Esophagus muscularis mucosa (tissue), 4 donors: Measurements from ENCODE around the gene ZNF438. TPM values are rescaled to one million over a fixed set of nuclear protein-coding genes. Genes with fewer than 3 reads are reported as not detected.

Experiments used
- DNase-seq: peaks from one replicate; pipeline ENCODE4 v3.0.0-alpha.2; 2017; ENCODE audit errors: extremely low spot score
- H3K27ac ChIP-seq, 4 donors: fragments of 200-600 bp; sonication (generic); replicated peaks in 1 of 4; 1 replicate in 3 of 4; 2 replicates in 1 of 4; pipeline ENCODE4 v1.5.1; 2016 to 2019; ENCODE audit warnings: mild to moderate bottlenecking in 1 of 4
- H3K27me3 ChIP-seq, 4 donors: fragments of 200-600 bp; sonication (generic); one replicate each; pipeline versions ENCODE4 v1.5.1 to v1.6.0; 2016 to 2019
- H3K36me3 ChIP-seq, 4 donors: fragments of 200-600 bp; sonication (generic); one replicate each; pipeline ENCODE4 v1.5.1; 2016 to 2019
- H3K4me1 ChIP-seq, 4 donors: fragments of 200-600 bp; sonication (generic); one replicate each; pipeline ENCODE4 v1.5.1; 2016 to 2019
- H3K4me3 ChIP-seq, 4 donors: fragments of 200-600 bp; sonication (generic); 1 replicate in 2 of 4; 2 replicates in 2 of 4; pipeline ENCODE4 v1.5.1; 2016 to 2019; ENCODE audit warnings: mild to moderate bottlenecking in 4 of 4, moderate library complexity in 1 of 4
- H3K9me3 ChIP-seq, 4 donors: fragments of 200-600 bp; sonication (generic); 1 replicate in 3 of 4; 2 replicates in 1 of 4; pipeline ENCODE4 v1.5.1; 2016 to 2019
- EP300 ChIP-seq: sonication (generic); formaldehyde crosslinking; IDR thresholded peaks from one replicate; pipeline ENCODE4 v1.6.1; 2017; ENCODE audit warnings: antibody characterized with exemption
- POLR2A ChIP-seq: fragments of 450-650 bp; IDR thresholded peaks from one replicate; pipeline ENCODE4 v1.6.1; 2017; ENCODE audit warnings: antibody characterized with exemption, moderate library complexity, mild to moderate bottlenecking, low read depth
- POLR2AphosphoS5 ChIP-seq, 2 donors: sonication (generic); formaldehyde crosslinking; IDR thresholded peaks; one replicate each; pipeline ENCODE4 v1.6.1; 2017; ENCODE audit warnings: antibody characterized with exemption in 2 of 2
- WGBS: methylation state at CpG from one replicate; pipeline ENCODE4 v1.1.5; 2018; 5-methylcytosine and 5-hydroxymethylcytosine counted together
- intact Hi-C: fragments of 100-400 bp; cut with DNase I; formaldehyde crosslinking; loops from one replicate; pipeline ENCODE4 v1.15.1; 2023
- total RNA-seq, 4 donors: library from RNA; depleted of rRNA; stranded (reverse); fragments of >200 nt; gene quantifications; one replicate each; pipeline versions ENCODE4 v1.1.0 to v1.2.1, GENCODE V29; 2016
- TF ChIP-seq, protein P1 (sequence below), 3 experiments: fragments of 200-600 bp in 2 of 3; fragments of 450-650 bp in 1 of 3; sonication (generic) in 2 of 3; IDR thresholded peaks; one replicate each; pipeline ENCODE4 v1.5.1; 2017 to 2019; ENCODE audit warnings: antibody characterized with exemption in 3 of 3, mild to moderate bottlenecking in 2 of 3, moderate library complexity in 1 of 3

ZNF438 gene
- total RNA-seq, 4 donors from 2014 or later = 11.0 to 11.6 (median 11.3) TPM

- no peak for DNase-seq
- H3K4me3 ChIP-seq = no peak overlapping the region
- 72% methylated on average over 7 of the region's 8 CpGs for WGBS
Measured at GRCh38 chr10:30827531-30828120, 204.0 kb downstream of the ZNF438 start.

DNA sequence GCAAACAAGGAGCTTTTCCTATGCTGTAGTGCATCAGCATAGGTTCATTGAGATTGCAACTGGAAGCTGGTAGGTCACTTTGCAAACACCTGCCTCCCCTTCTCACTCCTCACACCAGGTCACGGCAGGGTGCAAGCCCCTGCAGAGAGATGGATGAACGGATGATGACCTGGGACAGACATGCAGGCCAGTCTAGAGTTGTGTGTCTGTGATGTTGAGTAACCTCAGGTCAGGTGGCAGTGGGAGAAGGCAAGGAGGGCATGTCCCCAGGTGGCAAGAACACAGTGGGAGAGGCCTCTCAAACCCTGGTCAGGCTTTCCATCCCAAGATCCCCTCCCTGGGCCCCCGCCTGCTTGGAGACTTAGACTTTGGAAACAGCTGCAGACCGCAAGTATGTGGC, 205.0 kb downstream of the ZNF438 start:
- Histone ChIP-seq H3K36me3 (no peaks in the 10 kb centered on the region), H3K4me3 (no peak overlapping the region), H3K27ac (no peak overlapping the region), H3K9me3 (no peaks in the 10 kb centered on the region), H3K4me1 (peaks cover 3 to 10% (median 4%) of the 10 kb centered on the region in 4 donors), H3K27me3 (no peaks in the 10 kb centered on the region)
- no peak for DNase-seq
- 83% methylated on average over 3 of the region's 4 CpGs for WGBS
- intact Hi-C loops = no loop called here
- TF ChIP-seq, protein P1, sequence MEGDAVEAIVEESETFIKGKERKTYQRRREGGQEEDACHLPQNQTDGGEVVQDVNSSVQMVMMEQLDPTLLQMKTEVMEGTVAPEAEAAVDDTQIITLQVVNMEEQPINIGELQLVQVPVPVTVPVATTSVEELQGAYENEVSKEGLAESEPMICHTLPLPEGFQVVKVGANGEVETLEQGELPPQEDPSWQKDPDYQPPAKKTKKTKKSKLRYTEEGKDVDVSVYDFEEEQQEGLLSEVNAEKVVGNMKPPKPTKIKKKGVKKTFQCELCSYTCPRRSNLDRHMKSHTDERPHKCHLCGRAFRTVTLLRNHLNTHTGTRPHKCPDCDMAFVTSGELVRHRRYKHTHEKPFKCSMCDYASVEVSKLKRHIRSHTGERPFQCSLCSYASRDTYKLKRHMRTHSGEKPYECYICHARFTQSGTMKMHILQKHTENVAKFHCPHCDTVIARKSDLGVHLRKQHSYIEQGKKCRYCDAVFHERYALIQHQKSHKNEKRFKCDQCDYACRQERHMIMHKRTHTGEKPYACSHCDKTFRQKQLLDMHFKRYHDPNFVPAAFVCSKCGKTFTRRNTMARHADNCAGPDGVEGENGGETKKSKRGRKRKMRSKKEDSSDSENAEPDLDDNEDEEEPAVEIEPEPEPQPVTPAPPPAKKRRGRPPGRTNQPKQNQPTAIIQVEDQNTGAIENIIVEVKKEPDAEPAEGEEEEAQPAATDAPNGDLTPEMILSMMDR (IDR thresholded peaks at IDR 0.05) = no peak
- TF ChIP-seq POLR2AphosphoS5 (IDR thresholded peaks at IDR 0.05) (no peak), EP300 (no peak), POLR2A (no peak)

More at GRCh38 chr10:30827531-30828120, 204.0 kb downstream of the ZNF438 start:
- Histone ChIP-seq H3K36me3 (no peaks in the 10 kb centered on the region), H3K27ac (no peak overlapping the region), H3K4me1 (peaks cover 3 to 10% (median 4%) of the 10 kb centered on the region in 4 donors), H3K27me3 (no peaks in the 10 kb centered on the region), H3K9me3 (no peaks in the 10 kb centered on the region)
- intact Hi-C loops = no loop called here
- TF ChIP-seq POLR2A (no peak), EP300 (no peak), POLR2AphosphoS5 (IDR thresholded peaks at IDR 0.05) (no peak)
- TF ChIP-seq, protein P1 (IDR thresholded peaks at IDR 0.05) = no peak

- Histone ChIP-seq H3K27me3 (no peaks in the 10 kb centered on the region), H3K36me3 (no peaks in the 10 kb centered on the region), H3K4me3 (no peak overlapping the region), H3K27ac (no peak overlapping the region), H3K4me1 (peaks cover 4 to 15% (median 9%) of the 10 kb centered on the region in 4 donors), H3K9me3 (no peaks in the 10 kb centered on the region)
- DNase-seq = no peak
- TF ChIP-seq, protein P1 (IDR thresholded peaks at IDR 0.05) = no peak
- TF ChIP-seq POLR2AphosphoS5 (IDR thresholded peaks at IDR 0.05) (no peak), EP300 (no peak), POLR2A (no peak)
- intact Hi-C loops = no loop called here
Measured at GRCh38 chr10:30825495-30825894, 206.2 kb downstream of the ZNF438 start.

GRCh38 chr10:30825022-30825421, 206.6 kb downstream of the ZNF438 start:
- H3K27me3 ChIP-seq = no peaks in the 10 kb centered on the region
- H3K36me3 ChIP-seq = no peaks in the 10 kb centered on the region
- intact Hi-C loops = no loop called here
- H3K4me3 ChIP-seq = no peak overlapping the region
- no peak overlapping the region for H3K27ac ChIP-seq
- WGBS = 96% methylated on average over 3 of the region's 3 CpGs
- no peaks in the 10 kb centered on the region for H3K9me3 ChIP-seq
- H3K4me1 ChIP-seq = peaks cover 4 to 20% (median 12%) of the 10 kb centered on the region in 4 donors
- TF ChIP-seq POLR2AphosphoS5 (IDR thresholded peaks at IDR 0.05) (no peak), POLR2A (no peak), EP300 (no peak)
- TF ChIP-seq, protein P1 (IDR thresholded peaks at IDR 0.05) = no peak
- no peak for DNase-seq

GRCh38 chr10:30823651-30824050, 208.0 kb downstream of the ZNF438 start:
- no peaks in the 10 kb centered on the region for H3K9me3 ChIP-seq
- intact Hi-C loops = no loop called here
- no peaks in the 10 kb centered on the region for H3K36me3 ChIP-seq
- H3K4me3 ChIP-seq = no peak overlapping the region
- H3K27ac ChIP-seq = no peak overlapping the region
- H3K27me3 ChIP-seq = no peaks in the 10 kb centered on the region
- TF ChIP-seq EP300 (no peak), POLR2AphosphoS5 (IDR thresholded peaks at IDR 0.05) (no peak), POLR2A (no peak)
- TF ChIP-seq, protein P1 (IDR thresholded peaks at IDR 0.05) = no peak
- DNase-seq = no peak
- 93% methylated on average over 2 of the region's 2 CpGs for WGBS
- H3K4me1 ChIP-seq = peaks cover 4 to 33% (median 25%) of the 10 kb centered on the region in 4 donors
